GM19372 (cell line): ENCODE measurements around the gene ARHGDIA.

Experiments
- ATAC-seq: cut with Tn5 transposase; IDR thresholded peaks from one replicate; pipeline ENCODE4 v1.9.1; 2021; ENCODE audit warnings: mild to moderate bottlenecking, low read depth, moderate library complexity; ENCODE audit not compliant: unreplicated experiment

Gene ARHGDIA

DNA sequence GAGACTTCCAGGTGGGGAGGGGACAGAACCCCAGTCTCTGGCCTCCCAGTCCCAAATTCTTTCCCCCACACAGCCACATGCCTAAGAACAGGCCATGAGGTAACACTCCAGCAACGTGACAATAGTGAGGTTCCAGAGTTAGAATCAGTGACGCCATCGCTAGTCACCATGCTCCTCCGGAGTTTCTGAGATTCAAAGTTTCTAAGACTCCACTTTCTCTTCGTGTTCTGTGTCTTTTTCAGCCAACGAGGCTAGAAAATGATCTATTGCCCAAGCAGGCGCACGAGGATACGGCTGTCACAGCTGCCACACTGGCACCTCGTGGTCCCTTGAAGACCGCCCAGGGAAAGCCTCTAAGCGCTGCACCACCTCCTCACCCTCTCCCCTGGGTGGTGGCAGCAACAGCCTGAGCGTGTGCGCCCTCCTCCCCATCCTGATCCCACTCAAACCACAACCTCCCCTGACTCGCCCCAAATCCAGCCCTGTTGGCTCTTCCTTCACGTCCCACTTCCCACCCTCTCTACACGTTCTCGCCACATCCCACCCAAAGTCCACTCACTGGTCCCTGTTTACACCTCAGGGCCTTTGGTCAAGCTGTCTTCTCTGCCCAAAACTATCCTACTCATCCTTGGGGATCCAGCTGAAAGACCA is 39.1 kb downstream of the ARHGDIA start:
- no peak for ATAC-seq

- ATAC-seq: no peak
Observed at GRCh38 chr17:81831563-81831956, 39.6 kb downstream of the ARHGDIA start.

DNA sequence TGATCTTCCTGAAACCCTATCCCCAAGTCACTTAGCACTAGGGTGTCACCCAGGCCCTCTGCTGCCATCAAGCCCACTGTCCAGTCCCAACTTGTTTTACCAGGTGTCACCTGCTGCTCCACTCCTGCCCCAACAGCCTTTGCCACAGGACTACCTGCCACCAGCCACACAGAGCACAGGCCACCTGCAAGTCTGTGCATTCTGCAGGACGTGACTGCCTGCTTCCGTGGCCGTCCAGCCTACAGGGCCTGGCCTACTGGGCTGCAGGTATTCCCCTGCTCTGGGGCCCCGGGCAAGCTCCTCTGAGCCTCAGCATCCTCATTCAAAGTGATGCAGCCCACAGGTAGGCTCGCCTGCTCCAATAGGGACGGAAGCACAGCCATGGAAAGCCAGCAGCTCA is 41.3 kb downstream of the ARHGDIA start:
- ATAC-seq: no peak

- no peak for ATAC-seq
Observed at GRCh38 chr17:81828656-81829055, 42.5 kb downstream of the ARHGDIA start.

- ATAC-seq: no peak
Observed at GRCh38 chr17:81825841-81826466, 45.2 kb downstream of the ARHGDIA start.

DNA sequence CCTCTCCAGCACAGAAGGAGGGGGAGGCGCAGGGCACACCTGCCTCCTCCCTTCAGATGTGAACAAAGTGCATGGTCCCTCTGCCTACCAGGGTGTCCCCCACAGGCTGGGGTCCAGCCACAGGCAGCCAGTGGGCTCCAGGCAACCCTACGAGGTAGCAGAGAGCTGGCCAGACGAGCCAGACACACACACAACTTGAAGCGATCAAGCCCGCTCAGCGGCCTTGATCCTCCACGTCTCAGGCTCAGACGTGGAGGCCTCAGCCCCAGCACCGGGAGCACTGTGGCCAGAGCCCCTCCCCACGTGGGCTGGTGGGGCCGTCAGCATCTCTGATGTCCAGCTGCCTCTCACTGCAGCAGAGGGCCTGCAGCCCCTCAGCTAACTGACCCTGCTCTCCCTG is 46.5 kb downstream of the ARHGDIA start:
- no peak for ATAC-seq

DNA sequence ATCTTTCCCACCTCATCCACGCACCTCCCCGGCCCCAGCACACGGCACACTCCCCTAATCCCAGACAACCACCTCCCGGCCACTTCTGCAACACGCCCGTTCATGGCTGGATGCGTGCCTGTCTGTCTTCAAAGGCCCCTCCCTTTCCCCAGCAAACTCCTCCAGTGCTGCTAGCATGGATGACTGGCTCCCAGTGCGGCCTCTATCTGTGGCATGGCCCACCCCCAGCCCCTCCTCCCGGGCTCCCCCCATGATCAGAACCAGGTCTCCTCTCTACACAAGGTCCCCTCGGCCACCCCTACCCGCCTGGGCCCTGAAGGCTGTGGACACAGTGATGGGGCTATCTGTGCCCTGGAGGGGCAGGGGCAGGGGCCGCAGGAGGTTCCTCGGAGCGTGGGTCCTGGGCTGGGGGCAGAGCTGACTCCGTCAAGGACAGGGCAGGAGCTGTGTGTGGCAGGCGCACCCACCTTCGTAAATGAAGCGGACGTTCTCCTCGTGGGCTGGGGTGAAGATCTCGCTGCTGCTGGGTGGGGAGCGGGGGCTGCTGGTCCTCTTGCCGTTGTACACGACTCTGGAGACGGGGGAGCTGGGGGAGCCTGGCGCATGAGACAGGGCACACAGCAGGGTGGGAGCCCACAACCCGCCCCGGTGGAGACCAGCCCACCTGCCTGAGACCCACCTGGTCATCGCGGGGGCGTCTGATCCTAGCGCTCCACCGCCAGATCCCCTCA is 47.2 kb downstream of the ARHGDIA start:
- no peak for ATAC-seq

DNA sequence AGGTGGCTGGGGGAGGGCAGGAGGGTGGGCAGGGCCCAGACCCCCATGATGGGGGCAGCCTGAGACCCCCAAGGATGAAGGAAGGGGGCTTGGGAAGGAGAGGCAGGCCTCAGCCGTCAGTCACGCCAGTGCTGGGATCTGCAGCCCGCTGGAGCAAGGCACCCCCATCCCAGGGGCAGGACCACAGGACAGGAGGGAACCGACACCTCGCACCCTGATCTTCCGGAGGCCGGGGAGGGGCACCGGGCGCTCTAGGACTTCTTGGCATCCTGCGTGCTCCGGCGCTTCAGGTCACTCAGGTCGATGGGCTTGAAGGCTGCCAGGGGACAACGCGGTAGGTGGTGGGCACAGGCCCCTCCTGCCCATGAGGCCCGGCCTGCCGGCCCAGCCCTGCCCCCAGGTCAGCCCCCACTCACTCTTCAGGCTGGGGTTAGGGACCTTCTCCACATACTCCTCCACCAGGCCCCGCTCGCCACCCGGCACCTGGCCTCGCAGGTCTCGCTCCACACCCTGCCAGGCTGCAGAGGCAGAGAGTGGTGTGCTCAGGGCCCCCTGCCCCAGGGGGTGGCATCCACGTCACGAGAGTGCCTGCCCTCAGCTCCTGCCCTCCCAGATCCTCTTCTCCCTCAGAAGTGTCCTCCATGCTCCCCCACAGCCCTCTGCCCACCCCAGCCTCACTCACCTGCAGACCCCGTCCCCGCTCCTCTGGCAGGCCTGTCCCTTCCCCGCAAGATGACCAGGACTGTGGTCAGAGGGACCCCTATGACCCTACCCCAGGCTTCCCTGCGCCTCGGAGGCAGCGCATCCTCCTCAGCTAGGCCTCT is 47.9 kb downstream of the ARHGDIA start:
- no peak for ATAC-seq

DNA sequence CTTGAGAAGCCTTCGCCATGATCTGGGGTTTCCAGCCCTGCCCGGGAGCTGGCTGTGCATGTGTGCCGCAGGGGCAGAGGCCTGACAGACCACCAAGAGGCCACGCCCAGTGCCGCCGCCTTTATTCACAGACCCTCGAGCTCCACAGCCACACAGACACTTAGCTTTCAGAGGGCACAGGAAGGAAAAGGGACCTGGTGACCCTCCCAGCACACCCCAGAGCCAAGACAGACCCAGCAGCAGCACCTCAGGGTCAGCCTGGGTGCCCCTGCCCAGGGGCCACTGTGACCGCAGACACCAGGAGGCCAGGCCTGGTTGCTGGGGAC is 48.9 kb downstream of the ARHGDIA start:
- no peak for ATAC-seq

- ATAC-seq: no peak
Observed at GRCh38 chr17:81821603-81822311, 49.4 kb downstream of the ARHGDIA start.

DNA sequence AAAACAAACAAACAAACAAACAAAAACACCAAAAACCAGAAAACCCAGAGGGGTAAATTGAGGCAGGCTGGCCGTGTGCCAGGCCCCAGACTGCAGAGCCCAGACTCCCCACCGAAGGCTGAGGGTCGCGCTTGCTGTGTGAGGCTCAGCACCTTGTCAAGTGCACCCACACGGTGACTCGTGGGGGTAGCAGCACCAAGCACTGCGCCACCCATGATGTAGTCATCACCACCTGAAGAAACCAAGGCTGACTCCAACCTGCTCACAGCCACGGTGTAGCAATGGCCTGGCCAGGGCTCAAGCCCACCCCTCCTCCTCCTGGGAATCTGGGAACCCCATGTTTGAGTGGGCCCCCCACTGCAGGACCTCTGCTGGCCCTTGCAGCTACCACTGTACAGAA is 50.0 kb downstream of the ARHGDIA start:
- ATAC-seq: no peak

- ATAC-seq: no peak
Observed at GRCh38 chr17:81819708-81820107, 51.4 kb downstream of the ARHGDIA start.

DNA sequence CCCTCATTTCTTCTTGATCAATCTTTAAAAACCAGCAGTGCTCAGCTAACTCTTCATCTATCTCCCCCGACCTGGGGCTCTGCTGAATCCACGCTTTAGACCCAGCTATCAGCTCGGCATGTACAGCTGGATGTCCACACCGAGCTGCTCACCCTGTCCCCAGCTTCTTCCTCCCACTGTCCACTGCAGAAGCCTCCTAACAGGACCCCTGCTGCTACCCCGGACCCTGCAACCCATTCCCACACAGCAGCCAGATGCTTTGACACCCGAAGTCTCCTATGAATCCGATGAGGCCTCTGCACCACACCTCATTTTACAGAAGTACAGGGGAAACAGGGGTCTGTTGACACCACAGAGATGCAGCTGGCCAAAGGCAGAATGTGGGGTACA is 53.4 kb downstream of the ARHGDIA start:
- no peak for ATAC-seq
